HG02840 (cell line): ENCODE results near the gene RAB17.
"Not testable (repeated sequence)": the region's sequence is repeated elsewhere in the genome, so short reads cannot be mapped to it uniquely, and the experiment has no call there.

Experiments
- ATAC-seq: cut with Tn5 transposase; IDR thresholded peaks from one replicate; pipeline ENCODE4 v1.9.1; 2021; ENCODE audit warnings: mild to moderate bottlenecking, moderate library complexity, moderate number of reproducible peaks; ENCODE audit not compliant: unreplicated experiment, low FRiP score

The RAB17 gene

GRCh38 chr2:237625216-237625705 is 34.7 kb upstream of the RAB17 start:
- no peak for ATAC-seq

GRCh38 chr2:237624565-237624964 is 34.0 kb upstream of the RAB17 start:
- no peak for ATAC-seq

- no peak for ATAC-seq
Observed at GRCh38 chr2:237623428-237624403, 33.2 kb upstream of the RAB17 start.

- ATAC-seq: no peak
Observed at GRCh38 chr2:237618449-237618848, 27.9 kb upstream of the RAB17 start.

GRCh38 chr2:237617587-237617982 is 27.1 kb upstream of the RAB17 start:
- no peak for ATAC-seq

GRCh38 chr2:237616734-237617586 is 26.4 kb upstream of the RAB17 start:
- no peak for ATAC-seq

GRCh38 chr2:237616373-237616733 is 25.8 kb upstream of the RAB17 start:
- no peak for ATAC-seq

GRCh38 chr2:237615631-237616249 is 25.2 kb upstream of the RAB17 start:
- ATAC-seq: no peak

GRCh38 chr2:237614151-237614720 is 23.7 kb upstream of the RAB17 start:
- ATAC-seq: no peak

- ATAC-seq: no peak
Observed at GRCh38 chr2:237613679-237614078, 23.1 kb upstream of the RAB17 start.

- no peak for ATAC-seq
Observed at GRCh38 chr2:237612527-237613357, 22.2 kb upstream of the RAB17 start.

GRCh38 chr2:237606522-237606921 is 16.0 kb upstream of the RAB17 start:
- not testable (repeated sequence) for ATAC-seq

- ATAC-seq: no peak
Observed at GRCh38 chr2:237604960-237605359, 14.4 kb upstream of the RAB17 start.

GRCh38 chr2:237604391-237604790 is 13.9 kb upstream of the RAB17 start:
- ATAC-seq: no peak

- no peak for ATAC-seq
Observed at GRCh38 chr2:237603718-237604362, 13.3 kb upstream of the RAB17 start.

- no peak for ATAC-seq
Observed at GRCh38 chr2:237603049-237603717, 12.6 kb upstream of the RAB17 start.

- no peak for ATAC-seq
Observed at GRCh38 chr2:237602409-237602808, 11.9 kb upstream of the RAB17 start.

- ATAC-seq: no peak
Observed at GRCh38 chr2:237601453-237602116, 11.1 kb upstream of the RAB17 start.
